ENCODE measurements around the gene PCDHGB3. TPM values are rescaled to one million over a fixed set of nuclear protein-coding genes. Genes with fewer than 3 reads are reported as not detected.

Gene PCDHGB3
- total and polyA plus RNA-seq, 10 of the 15 experiments (the other 5 are each of a cell fraction or from before 2014, with no cell fraction given): 0.12 to 0.50 (median 0.20) TPM; not detected in 4

DNA sequence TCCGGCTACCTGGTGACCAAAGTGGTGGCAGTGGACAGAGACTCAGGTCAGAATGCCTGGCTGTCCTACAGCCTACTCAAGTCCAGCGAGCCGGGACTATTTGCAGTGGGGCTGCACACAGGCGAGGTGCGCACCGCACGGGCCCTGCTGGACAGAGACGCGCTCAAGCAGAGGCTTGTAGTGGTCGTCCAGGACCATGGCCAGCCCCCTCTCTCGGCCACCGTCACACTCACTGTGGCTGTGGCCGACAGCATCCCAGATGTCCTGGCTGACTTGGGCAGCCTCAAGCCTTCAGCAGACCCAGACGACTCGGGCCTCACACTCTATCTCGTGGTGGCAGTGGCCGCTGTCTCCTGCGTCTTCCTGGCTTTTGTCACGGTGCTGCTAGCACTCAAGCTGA is 13.1 kb upstream of the PCDHGB3 start (continued):
- TF ChIP-seq IRF4 (IDR thresholded peaks at IDR 0.05; ENCODE audit: low read depth, low read length) (no peak), WRNIP1 (IDR thresholded peaks at IDR 0.05; ENCODE audit: borderline replicate concordance, low read depth, low read length) (no peak), PAX5 (IDR thresholded peaks at IDR 0.05; ENCODE audit: borderline replicate concordance, low read depth, low read length) (no peak), POLR2AphosphoS5 (IDR thresholded peaks at IDR 0.05; ENCODE audit: low read length) (no peak), BRCA1 (IDR thresholded peaks at IDR 0.05; ENCODE audit: low read depth, low read length) (no peak), MTA3 (IDR thresholded peaks at IDR 0.05; ENCODE audit: borderline replicate concordance, low read length) (no peak), SIN3A (IDR thresholded peaks at IDR 0.05; ENCODE audit: low read depth, low read length) (no peak)
- TF ChIP-seq, protein P1, sequence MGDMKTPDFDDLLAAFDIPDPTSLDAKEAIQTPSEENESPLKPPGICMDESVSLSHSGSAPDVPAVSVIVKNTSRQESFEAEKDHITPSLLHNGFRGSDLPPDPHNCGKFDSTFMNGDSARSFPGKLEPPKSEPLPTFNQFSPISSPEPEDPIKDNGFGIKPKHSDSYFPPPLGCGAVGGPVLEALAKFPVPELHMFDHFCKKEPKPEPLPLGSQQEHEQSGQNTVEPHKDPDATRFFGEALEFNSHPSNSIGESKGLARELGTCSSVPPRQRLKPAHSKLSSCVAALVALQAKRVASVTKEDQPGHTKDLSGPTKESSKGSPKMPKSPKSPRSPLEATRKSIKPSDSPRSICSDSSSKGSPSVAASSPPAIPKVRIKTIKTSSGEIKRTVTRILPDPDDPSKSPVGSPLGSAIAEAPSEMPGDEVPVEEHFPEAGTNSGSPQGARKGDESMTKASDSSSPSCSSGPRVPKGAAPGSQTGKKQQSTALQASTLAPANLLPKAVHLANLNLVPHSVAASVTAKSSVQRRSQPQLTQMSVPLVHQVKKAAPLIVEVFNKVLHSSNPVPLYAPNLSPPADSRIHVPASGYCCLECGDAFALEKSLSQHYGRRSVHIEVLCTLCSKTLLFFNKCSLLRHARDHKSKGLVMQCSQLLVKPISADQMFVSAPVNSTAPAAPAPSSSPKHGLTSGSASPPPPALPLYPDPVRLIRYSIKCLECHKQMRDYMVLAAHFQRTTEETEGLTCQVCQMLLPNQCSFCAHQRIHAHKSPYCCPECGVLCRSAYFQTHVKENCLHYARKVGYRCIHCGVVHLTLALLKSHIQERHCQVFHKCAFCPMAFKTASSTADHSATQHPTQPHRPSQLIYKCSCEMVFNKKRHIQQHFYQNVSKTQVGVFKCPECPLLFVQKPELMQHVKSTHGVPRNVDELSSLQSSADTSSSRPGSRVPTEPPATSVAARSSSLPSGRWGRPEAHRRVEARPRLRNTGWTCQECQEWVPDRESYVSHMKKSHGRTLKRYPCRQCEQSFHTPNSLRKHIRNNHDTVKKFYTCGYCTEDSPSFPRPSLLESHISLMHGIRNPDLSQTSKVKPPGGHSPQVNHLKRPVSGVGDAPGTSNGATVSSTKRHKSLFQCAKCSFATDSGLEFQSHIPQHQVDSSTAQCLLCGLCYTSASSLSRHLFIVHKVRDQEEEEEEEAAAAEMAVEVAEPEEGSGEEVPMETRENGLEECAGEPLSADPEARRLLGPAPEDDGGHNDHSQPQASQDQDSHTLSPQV (IDR thresholded peaks at IDR 0.05): no peak

DNA sequence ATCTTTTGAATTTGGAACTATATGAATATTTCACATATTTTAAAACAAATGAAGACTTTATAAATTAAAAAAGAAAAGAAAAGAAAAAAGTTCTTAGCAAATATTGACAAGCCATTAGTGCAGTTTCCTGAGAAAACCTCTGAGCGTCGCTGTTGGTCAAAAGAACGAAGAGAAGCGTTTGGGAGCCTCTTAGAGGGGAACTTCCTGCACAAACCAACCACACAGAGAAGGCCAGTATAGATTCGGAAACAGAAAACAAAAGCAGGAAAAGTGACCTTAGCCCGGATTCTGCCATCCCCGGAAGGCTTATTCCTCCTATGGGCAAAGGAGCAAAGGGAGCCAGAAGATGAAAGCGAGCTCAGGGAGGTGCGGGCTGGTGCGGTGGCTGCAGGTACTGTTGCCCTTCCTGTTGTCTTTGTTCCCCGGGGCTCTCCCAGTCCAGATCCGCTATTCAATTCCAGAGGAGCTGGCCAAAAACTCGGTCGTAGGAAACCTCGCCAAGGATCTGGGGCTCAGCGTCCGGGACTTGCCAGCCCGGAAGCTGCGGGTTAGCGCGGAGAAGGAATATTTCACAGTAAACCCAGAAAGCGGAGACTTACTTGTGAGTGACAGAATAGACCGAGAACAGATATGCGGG is 10.1 kb upstream of the PCDHGB3 start, which contains the start of gene PCDHGB2:
PCDHGB2 (plus strand) TSS at position 205 of the 637 bp plus-strand sequence; CDS start at position 347, 142 bp downstream.
- ChIA-PET CTCF (interaction anchor here (0.6 to 1.4 kb wide), 5 partner anchors 10 to 204 kb away, joined by 3 to 4 read pairs (median 3); partner anchors contain the start of gene PCDHGB3), POLR2A (no interaction called here), SMC1A (ENCODE audit: uncharacterized antibody, unreplicated experiment) (no interaction called here), RAD21 (ENCODE audit: unreplicated experiment) (no interaction called here)
- no peaks in the 10 kb centered on the region for H3K4me1 ChIP-seq (ENCODE audit: control insufficient read depth, insufficient read depth, low read length)
- no TSS peak for BruUV-seq (replicated peaks)
- intact Hi-C loops (cut with micrococcal nuclease; ENCODE audit: unreplicated experiment): no loop called here
- no peak within 1 kb of the TSS for H3K9ac ChIP-seq (ENCODE audit: control insufficient read depth, insufficient read depth, low read length)
- H3K36me3 ChIP-seq (ENCODE audit: control insufficient read depth in 2 of 2, insufficient read depth in 2 of 2, low read length in 1 of 2): no peaks in the 10 kb centered on the region
- no peaks in the 10 kb centered on the region for H4K20me1 ChIP-seq (ENCODE audit: control insufficient read depth, insufficient read depth)
- DNase-seq (ENCODE audit: low read depth, low spot score) (no peak), FAIRE-seq (no peak), ATAC-seq (peak; percentile 64)
- 31% methylated on average over 24 of the region's 24 CpGs for WGBS (ENCODE audit: insufficient coverage, insufficient replicate concordance, low lambda C conversion rate, missing lambda C conversion rate)
- H3K9me3 ChIP-seq (replicated peaks; ENCODE audit: control insufficient read depth, insufficient read depth, low read length): peaks cover 6% of the 10 kb centered on the region; the same call in 2 of the 3 replicates
- H3K4me3 ChIP-seq: peak within 1 kb of the TSS; percentile 12
- H3K27me3 ChIP-seq (replicated peaks in 1 of 2; ENCODE audit: control insufficient read depth in 2 of 2, insufficient read depth in 2 of 2, low read length in 1 of 2): no peaks in the 10 kb centered on the region
- H3K27ac ChIP-seq (ENCODE audit: control insufficient read depth, insufficient read depth): no peak within 1 kb of the TSS
- no peak within 1 kb of the TSS for H3K4me2 ChIP-seq (ENCODE audit: control insufficient read depth, insufficient read depth)
- no peak within 1 kb of the TSS for H2AFZ ChIP-seq (ENCODE audit: control insufficient read depth, low read depth, low read length)
- in situ Hi-C loops (cut with MboI): no loop called here
- H3K79me2 ChIP-seq (ENCODE audit: control insufficient read depth, insufficient read depth, low read length): no peaks in the 10 kb centered on the region
- peak; percentile 7 to 53 (median 35); a peak in 4 of 6 replicates for TF ChIP-seq CTCF (IDR thresholded peaks at IDR 0.05 in 2 of 3, conservative IDR thresholded peaks at IDR 0.05 in 1 of 3; ENCODE audit: control insufficient read depth in 2 of 3, extremely low read depth in 1 of 3, insufficient read depth in 1 of 3, low read depth in 3 of 3, low read length in 3 of 3)
- no peak for TF ChIP-seq STAT1 (conservative IDR thresholded peaks at IDR 0.05)
- TF ChIP-seq, protein P2, sequence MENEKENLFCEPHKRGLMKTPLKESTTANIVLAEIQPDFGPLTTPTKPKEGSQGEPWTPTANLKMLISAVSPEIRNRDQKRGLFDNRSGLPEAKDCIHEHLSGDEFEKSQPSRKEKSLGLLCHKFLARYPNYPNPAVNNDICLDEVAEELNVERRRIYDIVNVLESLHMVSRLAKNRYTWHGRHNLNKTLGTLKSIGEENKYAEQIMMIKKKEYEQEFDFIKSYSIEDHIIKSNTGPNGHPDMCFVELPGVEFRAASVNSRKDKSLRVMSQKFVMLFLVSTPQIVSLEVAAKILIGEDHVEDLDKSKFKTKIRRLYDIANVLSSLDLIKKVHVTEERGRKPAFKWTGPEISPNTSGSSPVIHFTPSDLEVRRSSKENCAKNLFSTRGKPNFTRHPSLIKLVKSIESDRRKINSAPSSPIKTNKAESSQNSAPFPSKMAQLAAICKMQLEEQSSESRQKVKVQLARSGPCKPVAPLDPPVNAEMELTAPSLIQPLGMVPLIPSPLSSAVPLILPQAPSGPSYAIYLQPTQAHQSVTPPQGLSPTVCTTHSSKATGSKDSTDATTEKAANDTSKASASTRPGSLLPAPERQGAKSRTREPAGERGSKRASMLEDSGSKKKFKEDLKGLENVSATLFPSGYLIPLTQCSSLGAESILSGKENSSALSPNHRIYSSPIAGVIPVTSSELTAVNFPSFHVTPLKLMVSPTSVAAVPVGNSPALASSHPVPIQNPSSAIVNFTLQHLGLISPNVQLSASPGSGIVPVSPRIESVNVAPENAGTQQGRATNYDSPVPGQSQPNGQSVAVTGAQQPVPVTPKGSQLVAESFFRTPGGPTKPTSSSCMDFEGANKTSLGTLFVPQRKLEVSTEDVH (IDR thresholded peaks at IDR 0.05; ENCODE audit: low read depth, partially characterized antibody): no peak
- no peak for TF ChIP-seq NFXL1 (IDR thresholded peaks at IDR 0.05; ENCODE audit: borderline replicate concordance)
- no peak for TF ChIP-seq CREM (IDR thresholded peaks at IDR 0.05; ENCODE audit: low read depth)
- TF ChIP-seq SIN3A (IDR thresholded peaks at IDR 0.05; ENCODE audit: low read depth, low read length): no peak
